Fibroblast of skin of right biceps (primary cell): ENCODE measurements around the gene CREB3L4.

ENCODE experiments used
- DNase-seq: peaks from one replicate; pipeline ENCODE4 v3.0.0-alpha.2; 2013

The CREB3L4 gene, protein sequence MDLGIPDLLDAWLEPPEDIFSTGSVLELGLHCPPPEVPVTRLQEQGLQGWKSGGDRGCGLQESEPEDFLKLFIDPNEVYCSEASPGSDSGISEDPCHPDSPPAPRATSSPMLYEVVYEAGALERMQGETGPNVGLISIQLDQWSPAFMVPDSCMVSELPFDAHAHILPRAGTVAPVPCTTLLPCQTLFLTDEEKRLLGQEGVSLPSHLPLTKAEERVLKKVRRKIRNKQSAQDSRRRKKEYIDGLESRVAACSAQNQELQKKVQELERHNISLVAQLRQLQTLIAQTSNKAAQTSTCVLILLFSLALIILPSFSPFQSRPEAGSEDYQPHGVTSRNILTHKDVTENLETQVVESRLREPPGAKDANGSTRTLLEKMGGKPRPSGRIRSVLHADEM

GRCh38 chr1:153967107-153967999 lies at the start of gene CREB3L4:
Gene CREB3L4 (plus strand): TSS chr1:153967902. CDS start chr1:153968526, 624 bp downstream.
- DNase-seq = peak; percentile 98

- peak; percentile 61 for DNase-seq
These were observed 47.5 kb upstream of the CREB3L4 start for GRCh38 chr1:153919876-153920852.

DNA sequence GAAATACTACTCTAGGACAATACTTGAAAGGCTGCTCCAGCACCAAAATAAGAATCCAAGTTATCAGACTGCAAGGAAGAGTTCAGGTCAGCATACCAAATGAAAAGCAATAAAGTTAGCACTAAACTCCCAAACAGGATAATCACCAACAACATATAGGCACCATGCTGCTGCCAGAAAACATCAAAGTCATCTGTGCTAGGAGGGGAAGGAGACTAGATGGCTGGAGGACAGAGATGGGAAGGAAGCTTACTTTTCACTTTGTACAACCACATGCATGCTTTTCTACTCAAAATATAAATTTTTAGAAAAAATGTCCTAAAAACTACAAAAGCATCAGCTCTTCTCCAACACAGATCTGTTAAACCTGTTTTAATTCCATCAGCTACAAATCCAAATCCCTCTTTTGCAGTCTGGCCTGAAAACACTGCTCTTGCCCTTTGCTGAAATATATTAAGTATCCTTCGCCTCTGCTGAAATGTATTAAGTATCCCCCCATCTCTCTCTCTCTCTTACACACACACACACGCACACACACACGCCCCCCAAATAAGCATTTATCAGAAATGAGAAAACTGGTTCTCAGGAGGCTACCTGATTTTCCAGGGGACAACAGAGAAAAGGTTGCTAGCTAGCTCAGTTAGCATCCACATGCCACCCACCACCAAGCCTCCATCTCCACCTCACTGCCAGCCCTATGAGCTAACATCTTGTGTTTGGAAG lies 46.5 kb upstream of the CREB3L4 start:
- no peak for DNase-seq

GRCh38 chr1:153921803-153922075 lies 46.0 kb upstream of the CREB3L4 start:
- DNase-seq = no peak

GRCh38 chr1:153922076-153922971 lies 45.4 kb upstream of the CREB3L4 start:
- no peak for DNase-seq

- DNase-seq = peak; percentile 100
These were observed 44.5 kb upstream of the CREB3L4 start, which contains the start of gene GATAD2B for GRCh38 chr1:153922972-153923925. Gene GATAD2B (minus strand): TSS chr1:153922972. CDS start chr1:153828347, 94,625 bp downstream.

GRCh38 chr1:153926405-153926804 lies 41.3 kb upstream of the CREB3L4 start:
- DNase-seq = no peak

DNA sequence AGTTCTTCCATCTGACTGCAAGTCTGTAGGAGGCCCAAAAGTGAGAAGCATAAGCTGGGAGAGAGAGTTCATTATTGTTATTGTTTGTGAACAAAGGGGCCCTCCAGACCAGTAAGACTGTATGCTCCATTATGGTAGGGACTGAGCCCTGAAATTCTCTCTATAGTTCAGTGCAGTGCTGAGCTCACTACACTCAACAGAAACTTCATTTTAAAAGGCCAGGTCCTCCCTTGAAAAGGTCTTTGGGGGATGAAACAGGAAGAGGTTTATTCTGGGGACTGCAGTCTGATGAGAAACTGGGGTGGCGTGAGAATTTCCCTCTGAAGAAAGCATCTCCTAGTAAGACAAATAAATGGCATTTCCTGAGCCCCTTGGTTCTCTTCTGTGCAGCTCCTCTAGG lies 39.5 kb upstream of the CREB3L4 start:
- no peak for DNase-seq

DNA sequence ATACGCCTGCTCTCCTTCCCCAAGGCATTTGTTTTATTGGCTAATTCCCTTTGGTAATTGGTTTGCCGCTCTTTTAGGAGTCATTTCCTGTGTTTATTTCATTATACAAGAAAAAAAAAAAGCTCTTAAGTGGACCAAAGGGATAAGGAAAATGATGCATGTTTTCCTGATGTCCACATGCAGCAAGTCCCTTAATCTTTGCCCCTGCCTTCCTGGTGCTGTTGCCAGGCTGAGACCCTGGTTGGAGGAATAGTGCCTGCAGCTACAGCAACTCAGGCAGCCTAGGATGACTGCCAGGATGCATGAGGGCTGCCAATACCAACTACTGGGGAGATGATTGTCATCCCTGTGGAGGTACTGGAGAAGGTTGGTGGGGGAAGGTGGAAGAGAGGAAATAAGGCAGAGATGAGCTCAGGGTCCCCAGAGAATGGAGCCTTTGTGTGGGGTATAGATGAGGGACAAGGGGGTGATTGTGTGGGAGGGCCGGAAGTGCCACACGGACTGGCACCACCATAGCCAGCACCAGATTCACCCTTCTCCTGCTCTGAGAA lies 38.8 kb upstream of the CREB3L4 start:
- DNase-seq = no peak

GRCh38 chr1:153929426-153929825 lies 38.3 kb upstream of the CREB3L4 start:
- no peak for DNase-seq

GRCh38 chr1:153929981-153930948 lies 37.4 kb upstream of the CREB3L4 start:
- no peak for DNase-seq

GRCh38 chr1:153932156-153933131 lies 35.3 kb upstream of the CREB3L4 start:
- DNase-seq = no peak

DNA sequence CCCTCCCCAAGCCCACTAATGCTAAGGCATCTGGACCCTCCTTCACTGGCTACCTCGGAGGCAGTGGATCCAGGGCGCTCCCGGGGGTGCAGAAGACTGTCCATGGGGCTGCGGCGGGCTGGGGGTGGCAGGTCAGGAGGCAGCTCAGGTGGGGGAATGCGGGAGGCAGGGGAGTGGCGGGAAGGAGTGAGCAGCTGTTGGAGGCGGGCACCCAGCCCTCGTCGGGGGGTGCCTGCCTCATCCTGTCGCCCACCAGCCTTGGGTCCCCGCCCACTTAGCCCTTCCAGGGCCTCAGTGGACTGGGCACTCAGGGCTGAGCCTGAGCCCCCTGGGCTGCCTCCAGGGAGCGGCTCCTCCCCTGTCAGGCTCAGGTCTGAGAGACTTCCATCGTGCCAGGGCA lies 34.3 kb upstream of the CREB3L4 start:
- no peak for DNase-seq

DNA sequence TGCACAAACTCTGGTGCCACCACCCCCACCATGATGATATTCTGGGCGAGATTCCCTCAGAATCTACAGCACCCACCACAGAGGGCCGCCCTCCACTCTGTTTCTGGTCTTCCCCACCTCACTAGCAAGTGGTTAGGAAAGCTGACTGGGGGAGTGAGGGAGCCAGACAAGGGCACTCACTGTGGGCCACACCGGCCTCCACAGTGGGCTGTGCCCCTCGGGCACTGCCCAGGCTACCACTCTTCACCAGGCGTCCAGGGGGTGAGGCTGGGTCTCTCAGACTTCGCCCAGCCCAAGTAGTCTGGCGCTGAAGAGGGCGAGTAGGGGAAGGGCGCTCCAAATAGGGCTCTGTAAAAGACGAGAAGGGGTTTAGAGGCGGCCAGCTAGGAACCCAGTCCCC lies 33.7 kb upstream of the CREB3L4 start:
- no peak for DNase-seq

DNA sequence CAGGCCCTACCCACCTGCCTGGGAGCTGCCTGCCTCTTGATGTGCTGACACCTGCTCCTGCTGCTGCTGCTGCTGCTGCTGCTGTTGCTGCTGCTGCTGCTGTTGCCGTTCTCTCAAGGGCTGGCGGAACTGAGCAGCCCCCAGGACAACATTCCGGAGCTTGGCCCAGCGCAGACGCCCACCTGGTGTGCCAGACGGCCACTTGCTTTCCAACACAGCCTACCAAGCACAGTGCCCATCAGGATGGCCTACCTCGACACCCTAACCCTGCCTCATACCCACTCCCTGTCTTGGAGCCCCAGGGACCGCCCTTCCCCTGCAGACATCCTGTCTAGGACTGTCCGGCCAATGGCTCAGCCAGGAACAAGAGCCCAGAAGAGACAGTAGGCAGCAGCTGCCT lies 33.0 kb upstream of the CREB3L4 start:
- no peak for DNase-seq

DNA sequence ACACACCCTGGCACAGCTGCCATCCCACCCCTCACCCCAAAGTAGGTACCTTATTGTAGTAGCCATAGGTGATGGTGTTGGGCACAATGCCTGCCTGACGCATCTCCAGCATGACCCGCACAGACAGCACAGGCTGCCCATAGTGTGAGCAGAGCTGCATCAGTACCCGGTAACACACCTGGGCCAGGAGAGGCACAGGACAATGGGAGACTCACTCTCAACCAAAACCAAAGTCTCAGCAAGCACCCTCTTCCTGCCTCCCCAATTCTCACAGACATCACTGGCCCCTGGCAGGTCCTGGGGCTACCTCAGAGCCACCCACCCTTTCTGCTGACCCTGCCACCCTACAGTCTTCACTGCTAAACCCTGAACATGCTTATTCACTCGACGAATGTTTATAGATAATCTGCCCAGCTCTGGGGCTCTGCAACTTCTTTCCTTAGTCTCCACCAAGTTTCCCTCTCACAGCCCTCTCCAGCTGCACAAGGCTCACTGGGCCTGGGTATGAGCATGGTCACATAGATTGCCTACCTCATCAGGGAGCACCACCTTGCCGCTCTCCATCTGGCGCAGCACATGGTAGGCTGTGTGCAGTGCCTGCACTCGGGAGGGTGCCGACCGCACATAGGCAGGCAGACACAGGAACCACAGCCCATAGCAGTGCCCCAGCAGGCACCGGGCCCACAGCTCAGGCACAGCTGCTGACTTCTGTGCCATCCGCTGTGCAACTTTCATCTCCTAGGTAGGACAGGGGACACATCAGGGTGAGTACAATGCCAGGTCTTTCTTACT lies 31.5 kb upstream of the CREB3L4 start:
- DNase-seq = no peak
